Breast epithelium (tissue), 4 donors: ENCODE measurements around the gene CTTNBP2. TPM values are rescaled to one million over a fixed set of nuclear protein-coding genes. Genes with fewer than 3 reads are reported as not detected.

Experiments used
- DNase-seq, 2 donors: peaks; one replicate each; pipeline ENCODE4 v3.0.0-alpha.2; 2019; ENCODE audit warnings: low spot score in 2 of 2
- H3K27ac ChIP-seq, 2 donors: fragments of 200-600 bp; sonication (generic) in 1 of 2; one replicate each; pipeline ENCODE4 v1.5.1; 2016 to 2019; ENCODE audit warnings: mild to moderate bottlenecking in 1 of 2
- H3K27me3 ChIP-seq, 2 donors: fragments of 200-600 bp; sonication (generic) in 1 of 2; one replicate each; pipeline versions ENCODE4 v1.5.1 to v1.6.0; 2017 to 2019; ENCODE audit warnings: control low read depth in 1 of 2, mild to moderate bottlenecking in 1 of 2
- H3K36me3 ChIP-seq: fragments of 200-600 bp; one replicate; pipeline ENCODE4 v1.5.1; 2019
- H3K4me1 ChIP-seq, 2 donors: fragments of 200-600 bp; sonication (generic); one replicate each; pipeline ENCODE4 v1.5.1; 2016 to 2019; ENCODE audit warnings: control low read depth in 1 of 2
- H3K4me3 ChIP-seq, 3 donors: fragments of 200-600 bp; sonication (generic); 1 replicate in 2 of 3; 2 replicates in 1 of 3; pipeline ENCODE4 v1.5.1; 2016 to 2019; ENCODE audit warnings: mild to moderate bottlenecking in 3 of 3, moderate library complexity in 2 of 3
- H3K9me3 ChIP-seq, 2 donors: fragments of 200-600 bp; sonication (generic) in 1 of 2; one replicate each; pipeline ENCODE4 v1.5.1; 2016 to 2019; ENCODE audit warnings: control low read depth in 1 of 2
- POLR2A ChIP-seq: fragments of 450-650 bp; IDR thresholded peaks from one replicate; pipeline ENCODE4 v1.6.1; 2016; ENCODE audit warnings: antibody characterized with exemption, mild to moderate bottlenecking, moderate library complexity
- POLR2AphosphoS5 ChIP-seq, 3 donors: sonication (generic); formaldehyde crosslinking; IDR thresholded peaks; one replicate each; pipeline ENCODE4 v1.6.1; 2017; ENCODE audit warnings: antibody characterized with exemption in 3 of 3
- intact Hi-C: fragments of 100-400 bp; cut with DNase I; formaldehyde crosslinking; loops from one replicate; pipeline ENCODE4 v1.15.1; 2023; ENCODE audit warnings: low total_unique reads
- total RNA-seq, 3 donors: library from RNA; depleted of rRNA; stranded (reverse); fragments of >200 nt; gene quantifications; one replicate each; pipeline ENCODE4 v1.1.0, GENCODE V29; 2016
- TF ChIP-seq, protein P1 (sequence below), 3 donors: fragments of 450-650 bp; IDR thresholded peaks; one replicate each; pipeline ENCODE4 v1.5.1; 2016 to 2017; ENCODE audit warnings: antibody characterized with exemption in 3 of 3, mild to moderate bottlenecking in 3 of 3, moderate library complexity in 3 of 3

CTTNBP2 gene
- total RNA-seq, 3 donors from 2014 or later: 8.8 to 37.0 (median 13.8) TPM

DNA sequence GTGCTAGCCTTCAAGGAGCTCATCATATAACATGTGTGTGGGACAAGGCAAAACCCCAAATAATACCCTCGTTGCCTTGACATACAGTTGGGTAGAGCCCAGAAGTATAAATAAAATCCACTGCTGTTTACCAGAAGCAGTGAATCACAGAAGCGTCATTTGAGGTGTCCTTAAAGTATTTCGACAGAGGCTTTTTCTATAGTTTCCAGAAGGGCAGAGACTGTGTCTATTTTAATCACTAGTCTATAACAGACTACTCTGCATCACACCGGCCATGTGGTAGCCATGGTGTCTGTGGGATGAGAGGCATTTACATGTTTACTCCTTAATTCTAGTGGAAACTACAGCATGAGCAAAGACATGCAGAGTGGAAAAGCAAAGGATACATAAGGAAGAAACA, 131.3 kb downstream of the CTTNBP2 start:
- TF ChIP-seq POLR2AphosphoS5 (IDR thresholded peaks at IDR 0.05) (no peak), POLR2A (no peak)
- TF ChIP-seq, protein P1, sequence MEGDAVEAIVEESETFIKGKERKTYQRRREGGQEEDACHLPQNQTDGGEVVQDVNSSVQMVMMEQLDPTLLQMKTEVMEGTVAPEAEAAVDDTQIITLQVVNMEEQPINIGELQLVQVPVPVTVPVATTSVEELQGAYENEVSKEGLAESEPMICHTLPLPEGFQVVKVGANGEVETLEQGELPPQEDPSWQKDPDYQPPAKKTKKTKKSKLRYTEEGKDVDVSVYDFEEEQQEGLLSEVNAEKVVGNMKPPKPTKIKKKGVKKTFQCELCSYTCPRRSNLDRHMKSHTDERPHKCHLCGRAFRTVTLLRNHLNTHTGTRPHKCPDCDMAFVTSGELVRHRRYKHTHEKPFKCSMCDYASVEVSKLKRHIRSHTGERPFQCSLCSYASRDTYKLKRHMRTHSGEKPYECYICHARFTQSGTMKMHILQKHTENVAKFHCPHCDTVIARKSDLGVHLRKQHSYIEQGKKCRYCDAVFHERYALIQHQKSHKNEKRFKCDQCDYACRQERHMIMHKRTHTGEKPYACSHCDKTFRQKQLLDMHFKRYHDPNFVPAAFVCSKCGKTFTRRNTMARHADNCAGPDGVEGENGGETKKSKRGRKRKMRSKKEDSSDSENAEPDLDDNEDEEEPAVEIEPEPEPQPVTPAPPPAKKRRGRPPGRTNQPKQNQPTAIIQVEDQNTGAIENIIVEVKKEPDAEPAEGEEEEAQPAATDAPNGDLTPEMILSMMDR (IDR thresholded peaks at IDR 0.05): no peak
- Histone ChIP-seq H3K9me3 (no peaks in the 10 kb centered on the region), H3K27me3 (no peaks in the 10 kb centered on the region), H3K4me1 (no peaks in the 10 kb centered on the region), H3K4me3 (no peak overlapping the region), H3K27ac (no peak overlapping the region), H3K36me3 (no peaks in the 10 kb centered on the region)
- no peak for DNase-seq
- intact Hi-C loops: no loop called here

DNA sequence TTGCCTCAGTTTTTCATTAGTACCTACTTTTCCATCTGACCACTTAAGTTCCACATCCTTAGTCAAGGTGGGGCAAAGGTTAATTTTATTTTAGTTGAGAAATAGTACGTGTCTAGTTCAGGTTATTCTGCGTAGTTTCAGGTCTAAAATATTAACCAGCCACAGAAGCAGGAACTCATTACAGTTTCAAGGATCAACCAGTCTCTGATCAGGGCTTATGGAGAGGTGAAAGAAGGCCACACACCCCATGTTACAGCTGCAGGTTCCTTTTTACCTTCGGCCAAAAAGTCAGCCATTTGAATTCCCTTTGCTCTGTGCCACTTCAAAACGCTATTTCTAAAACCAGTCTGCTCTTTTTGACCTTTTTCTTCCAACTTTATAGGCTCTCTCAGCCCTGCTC, 134.2 kb downstream of the CTTNBP2 start:
- no peak for DNase-seq
- Histone ChIP-seq H3K9me3 (no peaks in the 10 kb centered on the region), H3K4me3 (no peak overlapping the region), H3K27me3 (no peaks in the 10 kb centered on the region), H3K4me1 (no peaks in the 10 kb centered on the region), H3K27ac (no peak overlapping the region), H3K36me3 (no peaks in the 10 kb centered on the region)
- intact Hi-C loops: no loop called here
- TF ChIP-seq, protein P1 (IDR thresholded peaks at IDR 0.05): no peak
- TF ChIP-seq POLR2A (no peak), POLR2AphosphoS5 (IDR thresholded peaks at IDR 0.05) (no peak)

DNA sequence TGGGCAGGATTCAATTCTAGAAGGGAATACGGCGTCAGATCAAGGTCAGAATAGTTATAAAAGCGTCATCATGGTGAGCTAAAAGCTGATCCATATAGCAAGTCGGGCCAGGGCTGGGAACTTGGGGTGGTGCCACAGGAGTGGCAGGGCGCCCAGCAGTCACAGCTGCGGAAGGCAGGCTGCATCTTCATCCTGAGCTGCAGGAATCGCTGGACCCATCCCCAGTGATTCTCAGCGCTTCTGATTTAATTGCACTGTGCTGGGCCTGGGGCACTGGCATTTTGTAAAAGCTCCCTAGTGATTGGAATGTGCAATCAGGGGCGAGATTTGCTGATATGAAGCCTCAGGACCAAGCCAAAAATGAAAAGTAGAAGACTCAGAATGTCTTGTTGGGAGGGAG, 135.3 kb downstream of the CTTNBP2 start:
- intact Hi-C loops: no loop called here
- Histone ChIP-seq H3K36me3 (no peaks in the 10 kb centered on the region), H3K4me3 (no peak overlapping the region), H3K27ac (no peak overlapping the region), H3K4me1 (no peaks in the 10 kb centered on the region), H3K27me3 (no peaks in the 10 kb centered on the region), H3K9me3 (no peaks in the 10 kb centered on the region)
- TF ChIP-seq, protein P1 (IDR thresholded peaks at IDR 0.05): no peak
- TF ChIP-seq POLR2AphosphoS5 (IDR thresholded peaks at IDR 0.05): no peak
- no peak for TF ChIP-seq POLR2A
- DNase-seq: no peak

DNA sequence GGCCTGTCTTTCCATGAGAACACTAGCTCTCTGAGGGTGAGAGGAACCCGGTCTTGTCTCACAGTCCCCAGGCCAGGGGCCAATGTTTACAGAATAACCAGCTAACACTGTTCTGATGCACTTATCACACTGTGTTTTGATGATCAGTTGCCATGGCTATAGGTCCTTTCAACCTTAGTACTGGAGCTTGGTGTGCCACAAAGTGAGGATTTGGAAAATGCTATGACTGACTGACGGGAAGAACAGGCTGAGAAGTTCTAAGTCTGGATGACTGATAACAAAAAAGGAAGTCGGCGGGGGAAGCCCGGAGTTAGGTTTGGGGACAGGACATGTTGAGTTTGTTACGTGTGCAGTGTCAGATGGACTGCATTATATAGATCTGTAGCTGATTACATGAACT, 141.8 kb downstream of the CTTNBP2 start:
- no peaks in the 10 kb centered on the region for H3K27me3 ChIP-seq
- DNase-seq: no peak
- no peaks in the 10 kb centered on the region for H3K9me3 ChIP-seq
- TF ChIP-seq, protein P1 (IDR thresholded peaks at IDR 0.05): no peak
- TF ChIP-seq POLR2AphosphoS5 (IDR thresholded peaks at IDR 0.05) (no peak), POLR2A (no peak)
- H3K4me1 ChIP-seq: no peaks in the 10 kb centered on the region
- intact Hi-C loops: no loop called here
- no peaks in the 10 kb centered on the region for H3K36me3 ChIP-seq
- no peak overlapping the region for H3K27ac ChIP-seq
- no peak overlapping the region for H3K4me3 ChIP-seq

DNA sequence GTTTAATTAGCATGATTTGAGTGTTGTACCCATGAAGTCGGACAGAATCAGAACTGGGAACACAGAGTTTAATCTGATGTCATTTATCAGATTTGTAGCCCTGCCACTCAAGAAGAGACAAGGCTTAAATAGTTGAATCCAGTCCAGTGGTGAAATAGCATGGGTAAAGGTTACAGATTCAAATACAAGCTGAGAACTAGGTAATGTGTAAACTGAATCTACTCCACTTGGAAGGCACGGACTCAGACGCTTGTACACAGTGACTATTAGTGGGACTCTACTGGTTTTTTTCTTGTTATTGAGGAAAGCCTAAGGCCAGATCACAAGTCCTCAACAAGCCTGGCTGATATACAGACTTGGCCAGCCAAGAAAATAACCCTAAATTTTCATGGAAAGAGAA, 142.9 kb downstream of the CTTNBP2 start:
- Histone ChIP-seq H3K27ac (no peak overlapping the region), H3K4me1 (no peaks in the 10 kb centered on the region), H3K9me3 (no peaks in the 10 kb centered on the region), H3K36me3 (no peaks in the 10 kb centered on the region), H3K4me3 (no peak overlapping the region), H3K27me3 (no peaks in the 10 kb centered on the region)
- no peak for TF ChIP-seq POLR2AphosphoS5 (IDR thresholded peaks at IDR 0.05)
- TF ChIP-seq POLR2A: no peak
- TF ChIP-seq, protein P1 (IDR thresholded peaks at IDR 0.05): no peak
- no peak for DNase-seq
- intact Hi-C loops: no loop called here
